ENCODE results near the gene PRPH. TPM values are rescaled to one million over a fixed set of nuclear protein-coding genes. Genes with fewer than 3 reads are reported as not detected.

Gene PRPH
- total RNA-seq, 6 experiments from 2014 or later: not detected

GRCh38 chr12:49334226-49334625 lies 39.3 kb downstream of the PRPH start:
- 37% methylated on average over 15 of the region's 19 CpGs for WGBS (ENCODE audit: insufficient coverage, low coverage, low lambda C conversion rate, missing lambda C conversion rate)
- Histone ChIP-seq H3K27me3 (peaks cover 0 to 21% of the 10 kb centered on the region in 2 donors), H3K9me3 (no peaks in the 10 kb centered on the region), H3K27ac (no peak overlapping the region), H3K4me1 (peaks cover 0 to 7% (median 0%) of the 10 kb centered on the region in 4 donors), H3K4me3 (no peak overlapping the region), H3K36me3 (no peaks in the 10 kb centered on the region)
- ATAC-seq: no peak
- intact Hi-C loops (cut with DNase I): loop anchor here in 1 of 2 donors (10.0 kb wide), 1 partner anchor 181 kb away; no protein-coding TSS in a partner anchor
- TF ChIP-seq POLR2A (IDR thresholded peaks at IDR 0.05): no peak
- TF ChIP-seq CTCF (IDR thresholded peaks at IDR 0.05): no peak
- peak in 1 of 3 donors; percentile 30 for DNase-seq

DNA sequence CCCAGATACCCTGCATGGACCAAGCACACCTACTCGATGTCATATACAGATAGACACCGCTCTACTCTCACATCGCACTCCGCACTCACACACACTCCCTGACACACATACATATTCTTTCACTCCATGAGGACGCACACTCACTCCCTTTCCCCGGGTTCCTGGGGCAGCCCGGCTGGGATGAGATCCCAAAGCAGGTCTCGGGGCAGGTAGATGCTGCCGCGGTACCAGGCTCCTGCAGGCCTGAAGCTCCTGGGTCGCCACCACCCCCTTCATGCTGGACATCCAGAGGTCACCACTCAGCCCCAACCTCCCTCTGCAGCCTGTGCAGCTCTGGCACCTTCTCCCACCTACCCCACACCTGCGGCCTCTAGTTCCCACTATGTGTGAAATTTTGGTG lies 39.7 kb downstream of the PRPH start:
- H3K9me3 ChIP-seq: no peaks in the 10 kb centered on the region
- intact Hi-C loops (cut with DNase I): loop anchor here in 1 of 2 donors (10.0 kb wide), 1 partner anchor 180 kb away; no protein-coding TSS in a partner anchor
- no peak overlapping the region for H3K27ac ChIP-seq
- peaks cover 0 to 7% (median 0%) of the 10 kb centered on the region in 4 donors for H3K4me1 ChIP-seq
- 55% methylated on average over 12 of the region's 12 CpGs for WGBS (ENCODE audit: insufficient coverage, low coverage, low lambda C conversion rate, missing lambda C conversion rate)
- DNase-seq (peak in 1 of 3 donors; percentile 35), ATAC-seq (no peak)
- peaks cover 0 to 21% of the 10 kb centered on the region in 2 donors for H3K27me3 ChIP-seq
- no peaks in the 10 kb centered on the region for H3K36me3 ChIP-seq
- H3K4me3 ChIP-seq: no peak overlapping the region
- TF ChIP-seq CTCF (IDR thresholded peaks at IDR 0.05): no peak
- TF ChIP-seq POLR2A (IDR thresholded peaks at IDR 0.05): no peak

GRCh38 chr12:49335118-49335954 lies 40.4 kb downstream of the PRPH start:
- ATAC-seq (no peak), DNase-seq (peak in 1 of 3 donors; percentile 24)
- no peak overlapping the region for H3K27ac ChIP-seq
- no peaks in the 10 kb centered on the region for H3K36me3 ChIP-seq
- peaks cover 0 to 7% (median 0%) of the 10 kb centered on the region in 4 donors for H3K4me1 ChIP-seq
- H3K9me3 ChIP-seq: no peaks in the 10 kb centered on the region
- TF ChIP-seq POLR2A (IDR thresholded peaks at IDR 0.05): no peak
- TF ChIP-seq CTCF (IDR thresholded peaks at IDR 0.05): no peak
- 68% methylated on average over 14 of the region's 16 CpGs for WGBS (ENCODE audit: insufficient coverage, low coverage, low lambda C conversion rate, missing lambda C conversion rate)
- intact Hi-C loops (cut with DNase I): loop anchor here in 1 of 2 donors (10.0 kb wide), 1 partner anchor 179 kb away; no protein-coding TSS in a partner anchor
- no peak overlapping the region for H3K4me3 ChIP-seq
- H3K27me3 ChIP-seq: peaks cover 0 to 21% of the 10 kb centered on the region in 2 donors

- TF ChIP-seq CTCF (IDR thresholded peaks at IDR 0.05): no peak
- TF ChIP-seq POLR2A (IDR thresholded peaks at IDR 0.05): no peak
- no CpG with 5 or more reads among the region's 72 CpGs for WGBS (ENCODE audit: insufficient coverage, low coverage, low lambda C conversion rate, missing lambda C conversion rate)
- Histone ChIP-seq H3K4me1 (peaks cover 0 to 7% (median 0%) of the 10 kb centered on the region in 4 donors), H3K36me3 (no peaks in the 10 kb centered on the region), H3K27me3 (peaks cover 0 to 21% of the 10 kb centered on the region in 2 donors), H3K4me3 (no peak overlapping the region), H3K9me3 (no peaks in the 10 kb centered on the region), H3K27ac (no peak overlapping the region)
- ATAC-seq (no peak), DNase-seq (no peak)
- intact Hi-C loops (cut with DNase I): loop anchor here in 1 of 2 donors (10.0 kb wide), 1 partner anchor 179 kb away; no protein-coding TSS in a partner anchor
Observed at GRCh38 chr12:49335955-49336644, 41.2 kb downstream of the PRPH start.
